T follicular helper cell (primary cell): Measurements from ENCODE around the gene ITGBL1.

Source experiments
- DNase-seq: peaks from one replicate; pipeline ENCODE4 v3.0.0-alpha.2; 2020; ENCODE audit warnings: low read depth
- total RNA-seq, 2 experiments: gene quantifications; one replicate each; lab custom pipeline; 2026; lab: John Stamatoyannopoulos, UW

Gene ITGBL1
- 0 reads per million in 2 experiments for total RNA-seq

- DNase-seq, result no peak
These were observed at the start of gene ITGBL1 for GRCh38 chr13:101452519-101453485. TSS of gene ITGBL1 (plus strand) at chr13:101452675. CDS start at chr13:101452834, 159 bp downstream.

GRCh38 chr13:101406791-101407190, 45.7 kb upstream of the ITGBL1 start:
- DNase-seq, result no peak

GRCh38 chr13:101408154-101408553, 44.3 kb upstream of the ITGBL1 start:
- no peak for DNase-seq

GRCh38 chr13:101408992-101409656, 43.4 kb upstream of the ITGBL1 start:
- no peak for DNase-seq

- no peak for DNase-seq
These were observed 40.4 kb upstream of the ITGBL1 start for GRCh38 chr13:101412076-101412475.

- no peak for DNase-seq
These were observed 36.9 kb upstream of the ITGBL1 start for GRCh38 chr13:101415358-101416174.

GRCh38 chr13:101416181-101417042, 36.1 kb upstream of the ITGBL1 start, which contains the start of gene NALCN:
TSS of gene NALCN (minus strand) at chr13:101416508. CDS start at chr13:101399126, 17,382 bp downstream.
- no peak for DNase-seq

- DNase-seq, result no peak
These were observed 35.5 kb upstream of the ITGBL1 start for GRCh38 chr13:101417043-101417406.

GRCh38 chr13:101417501-101417900, 35.0 kb upstream of the ITGBL1 start:
- no peak for DNase-seq

- DNase-seq, result no peak
These were observed 28.6 kb upstream of the ITGBL1 start for GRCh38 chr13:101423872-101424271.

- no peak for DNase-seq
These were observed 27.9 kb upstream of the ITGBL1 start for GRCh38 chr13:101424381-101425155.

GRCh38 chr13:101425156-101425471, 27.4 kb upstream of the ITGBL1 start:
- no peak for DNase-seq

GRCh38 chr13:101425623-101426022, 26.9 kb upstream of the ITGBL1 start:
- DNase-seq, result no peak

- DNase-seq, result no peak
These were observed 22.7 kb upstream of the ITGBL1 start for GRCh38 chr13:101429733-101430132.

GRCh38 chr13:101433895-101434294, 18.6 kb upstream of the ITGBL1 start:
- DNase-seq, result no peak

- no peak for DNase-seq
These were observed 18.0 kb upstream of the ITGBL1 start for GRCh38 chr13:101434486-101434885.

GRCh38 chr13:101447852-101448251, 4.6 kb upstream of the ITGBL1 start:
- no peak for DNase-seq

- no peak for DNase-seq
These were observed 2.4 kb upstream of the ITGBL1 start for GRCh38 chr13:101449790-101450748.

- DNase-seq, result no peak
These were observed 1.7 kb upstream of the ITGBL1 start for GRCh38 chr13:101450749-101451130.
